HepG2 (cell line): ENCODE measurements around the gene TCAF1. TPM values are rescaled to one million over a fixed set of nuclear protein-coding genes. Genes with fewer than 3 reads are reported as not detected.
A peak's percentile ranks its signal among the peaks of the same experiment; 100 is the strongest.

Source experiments
- CSRNP2 ChIP-seq: sonication (generic); formaldehyde crosslinking; conservative IDR thresholded peaks from 2 replicates; pipeline ENCODE4 v1.8.0; 2022; ENCODE audit warnings: low read depth, missing genetic modification reagents
- EP300 ChIP-seq, 3 experiments: sonication (generic) in 1 of 3; formaldehyde crosslinking in 1 of 3; IDR thresholded peaks; 2 replicates each; pipeline versions ENCODE4 v1.5.1 to v1.6.1; 2011 to 2020; ENCODE audit warnings: low read depth in 2 of 3, low read length in 2 of 3, borderline replicate concordance in 1 of 3, improper control_type of control experiment in 1 of 3, mild to moderate bottlenecking in 1 of 3, missing genetic modification reagents in 1 of 3, moderate library complexity in 1 of 3
- GATAD1 ChIP-seq: IDR thresholded peaks from 2 replicates; pipeline ENCODE4 v1.6.1; 2016; ENCODE audit warnings: missing genetic modification reagents, missing compliant biosample characterization
- JDP2 ChIP-seq: sonication (generic); formaldehyde crosslinking; IDR thresholded peaks from 2 replicates; pipeline ENCODE4 v1.8.1; 2022; ENCODE audit warnings: missing genetic modification reagents, borderline replicate concordance
- KDM5B ChIP-seq: sonication (generic); formaldehyde crosslinking; IDR thresholded peaks from 2 replicates; pipeline ENCODE4 v1.4.0; 2020; ENCODE audit warnings: missing genetic modification reagents, mild to moderate bottlenecking, borderline replicate concordance
- MAZ ChIP-seq, 2 experiments: sonication (generic) in 1 of 2; formaldehyde crosslinking in 1 of 2; IDR thresholded peaks; 2 replicates each; pipeline versions ENCODE4 v1.5.0 to v1.6.1; 2012 to 2020; ENCODE audit warnings: low read depth in 2 of 2, mild to moderate bottlenecking in 2 of 2, borderline replicate concordance in 1 of 2, improper control_type of control experiment in 1 of 2, low read length in 1 of 2, missing genetic modification reagents in 1 of 2, moderate library complexity in 1 of 2
- NCOA1 ChIP-seq: sonication (generic); formaldehyde crosslinking; IDR thresholded peaks from 2 replicates; pipeline ENCODE4 v1.9.0; 2021; ENCODE audit warnings: missing genetic modification reagents
- NFATC3 ChIP-seq: sonication (generic); formaldehyde crosslinking; IDR thresholded peaks from 2 replicates; pipeline ENCODE4 v1.5.1; 2020; ENCODE audit warnings: mild to moderate bottlenecking, missing genetic modification reagents
- PAWR ChIP-seq: sonication (generic); formaldehyde crosslinking; IDR thresholded peaks from 2 replicates; pipeline ENCODE4 v1.4.0; 2020; ENCODE audit warnings: missing genetic modification reagents, mild to moderate bottlenecking, borderline replicate concordance
- RARA ChIP-seq: IDR thresholded peaks from 2 replicates; pipeline ENCODE4 v1.6.1; 2016; ENCODE audit warnings: missing genetic modification reagents, missing compliant biosample characterization
- SIX1 ChIP-seq: sonication (generic); formaldehyde crosslinking; IDR thresholded peaks from 2 replicates; pipeline ENCODE4 v1.4.0; 2020; ENCODE audit warnings: missing genetic modification reagents, borderline replicate concordance
- SMARCC2 ChIP-seq: fragments of 450-650 bp; IDR thresholded peaks from 2 replicates; pipeline ENCODE4 v1.6.1; 2017; ENCODE audit warnings: antibody characterized with exemption, mild to moderate bottlenecking
- TBX3 ChIP-seq: fragments of 450-650 bp; IDR thresholded peaks from 2 replicates; pipeline ENCODE4 v1.6.1; 2017; ENCODE audit warnings: antibody characterized with exemption, mild to moderate bottlenecking, inconsistent platforms, borderline replicate concordance
- TP53 ChIP-seq: sonication (generic); formaldehyde crosslinking; conservative IDR thresholded peaks from 2 replicates; pipeline ENCODE4 v1.4.0; 2020; ENCODE audit warnings: missing genetic modification reagents
- ZNF275 ChIP-seq: sonication (generic); formaldehyde crosslinking; IDR thresholded peaks from 2 replicates; pipeline ENCODE4 v1.8.0; 2022; ENCODE audit warnings: missing genetic modification reagents, mild to moderate bottlenecking, inconsistent platforms, borderline replicate concordance
- ZNF430 ChIP-seq: sonication (generic); formaldehyde crosslinking; IDR thresholded peaks from 2 replicates; pipeline ENCODE4 v1.9.0; 2021; ENCODE audit warnings: mild to moderate bottlenecking, missing genetic modification reagents
- ZNF546 ChIP-seq: sonication (generic); formaldehyde crosslinking; conservative IDR thresholded peaks from 2 replicates; pipeline ENCODE4 v1.8.1; 2023; ENCODE audit warnings: mild to moderate bottlenecking, missing genetic modification reagents
- ZNF547 ChIP-seq: sonication (generic); formaldehyde crosslinking; IDR thresholded peaks from 2 replicates; pipeline ENCODE4 v1.5.1; 2020; ENCODE audit warnings: mild to moderate bottlenecking, missing genetic modification reagents
- ZNF616 ChIP-seq: sonication (generic); formaldehyde crosslinking; IDR thresholded peaks from 2 replicates; pipeline ENCODE4 v1.5.0; 2020; ENCODE audit warnings: low read depth, mild to moderate bottlenecking, missing genetic modification reagents
- ZSCAN29 ChIP-seq: sonication (generic); formaldehyde crosslinking; conservative IDR thresholded peaks from 2 replicates; pipeline ENCODE4 v1.4.0; 2020; ENCODE audit warnings: mild to moderate bottlenecking, missing genetic modification reagents
- polyA plus RNA-seq, 8 experiments: library from polyadenylated mRNA; depleted of rRNA in 3 of 8; stranded (reverse) in 7 of 8; unstranded in 1 of 8; fragments of >200 nt; fragmentation: Illumina TruSeq in 4 of 8; extraction: Trizol in 4 of 8; gene quantifications; 2 replicates each; pipeline versions ENCODE4 v1.2.1 to v1.2.3, GENCODE V29; 2011 to 2016; ENCODE audit warnings: low read depth in 4 of 8, missing spikeins in 1 of 8, mixed read lengths in 1 of 8; ENCODE audit not compliant: insufficient read depth in 1 of 8
- total RNA-seq, 5 experiments: library from RNA; depleted of rRNA; stranded (reverse); fragments of >200 nt; fragmentation: Illumina TruSeq; extraction: Trizol; gene quantifications; 2 replicates each; pipeline ENCODE4 v1.2.3, GENCODE V29; 2016; ENCODE audit warnings: low read depth in 1 of 5
- TF ChIP-seq, protein P1 (sequence below), 2 experiments: fragments of 450-650 bp in 1 of 2; sonication (generic) in 1 of 2; formaldehyde crosslinking; IDR thresholded peaks; 2 replicates each; pipeline versions ENCODE4 v1.5.0 to v1.8.0; 2020 to 2022; ENCODE audit warnings: mild to moderate bottlenecking in 1 of 2, missing genetic modification reagents in 1 of 2
- TF ChIP-seq, protein P2 (sequence below): sonication (generic); formaldehyde crosslinking; conservative IDR thresholded peaks from 2 replicates; pipeline ENCODE4 v1.8.0; 2022; ENCODE audit warnings: missing genetic modification reagents

The TCAF1 gene
- total and polyA plus RNA-seq, 2 of the 13 experiments (the other 11 are each of a cell fraction or from before 2014, with no cell fraction given): 36.2 to 101 TPM

- no peak for TF ChIP-seq ZNF546 (CRISPR knock-in tag)
- TF ChIP-seq NFATC3 (CRISPR knock-in tag): no peak
- TF ChIP-seq RARA (CRISPR knock-in tag): peak; percentile 95
- no peak for TF ChIP-seq ZNF275 (CRISPR knock-in tag)
- TF ChIP-seq NCOA1 (CRISPR knock-in tag): 0 out of 2 replicates have a peak, but pooled peaks have one; percentile 52
- no peak for TF ChIP-seq SMARCC2
- TF ChIP-seq TBX3: peak; percentile 21; the same call in 1 of the 2 replicates
- TF ChIP-seq, protein P1, sequence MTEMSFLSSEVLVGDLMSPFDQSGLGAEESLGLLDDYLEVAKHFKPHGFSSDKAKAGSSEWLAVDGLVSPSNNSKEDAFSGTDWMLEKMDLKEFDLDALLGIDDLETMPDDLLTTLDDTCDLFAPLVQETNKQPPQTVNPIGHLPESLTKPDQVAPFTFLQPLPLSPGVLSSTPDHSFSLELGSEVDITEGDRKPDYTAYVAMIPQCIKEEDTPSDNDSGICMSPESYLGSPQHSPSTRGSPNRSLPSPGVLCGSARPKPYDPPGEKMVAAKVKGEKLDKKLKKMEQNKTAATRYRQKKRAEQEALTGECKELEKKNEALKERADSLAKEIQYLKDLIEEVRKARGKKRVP (CRISPR knock-in tag; IDR thresholded peaks at IDR 0.05): peak in 1 of 2 experiments; percentile 35; a peak in 1 of 4 replicates
- peak; percentile 59; the same call in 1 of the 2 replicates for TF ChIP-seq ZSCAN29 (CRISPR knock-in tag)
- no peak for TF ChIP-seq ZNF547 (CRISPR knock-in tag)
- no peak for TF ChIP-seq ZNF616 (CRISPR knock-in tag)
- TF ChIP-seq, protein P2, sequence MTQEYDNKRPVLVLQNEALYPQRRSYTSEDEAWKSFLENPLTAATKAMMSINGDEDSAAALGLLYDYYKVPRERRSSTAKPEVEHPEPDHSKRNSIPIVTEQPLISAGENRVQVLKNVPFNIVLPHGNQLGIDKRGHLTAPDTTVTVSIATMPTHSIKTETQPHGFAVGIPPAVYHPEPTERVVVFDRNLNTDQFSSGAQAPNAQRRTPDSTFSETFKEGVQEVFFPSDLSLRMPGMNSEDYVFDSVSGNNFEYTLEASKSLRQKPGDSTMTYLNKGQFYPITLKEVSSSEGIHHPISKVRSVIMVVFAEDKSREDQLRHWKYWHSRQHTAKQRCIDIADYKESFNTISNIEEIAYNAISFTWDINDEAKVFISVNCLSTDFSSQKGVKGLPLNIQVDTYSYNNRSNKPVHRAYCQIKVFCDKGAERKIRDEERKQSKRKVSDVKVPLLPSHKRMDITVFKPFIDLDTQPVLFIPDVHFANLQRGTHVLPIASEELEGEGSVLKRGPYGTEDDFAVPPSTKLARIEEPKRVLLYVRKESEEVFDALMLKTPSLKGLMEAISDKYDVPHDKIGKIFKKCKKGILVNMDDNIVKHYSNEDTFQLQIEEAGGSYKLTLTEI (CRISPR knock-in tag): no peak
- peak in 1 of 2 experiments; percentile 90; a peak in 2 of 4 replicates for TF ChIP-seq EP300 (IDR thresholded peaks at IDR 0.05; ENCODE audit: low read depth in 2 of 2, low read length in 2 of 2)
- TF ChIP-seq EP300 (CRISPR knock-in tag; IDR thresholded peaks at IDR 0.05; ENCODE audit: borderline replicate concordance): peak; percentile 86; the same call in 1 of the 2 replicates
- TF ChIP-seq GATAD1 (CRISPR knock-in tag): peak; percentile 52; the same call in 1 of the 2 replicates
- TF ChIP-seq CSRNP2 (CRISPR knock-in tag): no peak
- no peak for TF ChIP-seq KDM5B (CRISPR knock-in tag)
- no peak for TF ChIP-seq ZNF430 (CRISPR knock-in tag)
- TF ChIP-seq PAWR (CRISPR knock-in tag): no peak
- no peak for TF ChIP-seq JDP2 (CRISPR knock-in tag)
- TF ChIP-seq MAZ (IDR thresholded peaks at IDR 0.05; ENCODE audit: borderline replicate concordance, low read depth, low read length): no peak
- TF ChIP-seq MAZ (CRISPR knock-in tag; IDR thresholded peaks at IDR 0.05; ENCODE audit: low read depth): 0 out of 2 replicates have a peak, but pooled peaks have one; percentile 27
- TF ChIP-seq TP53 (CRISPR knock-in tag): no peak
- TF ChIP-seq SIX1: peak; percentile 34; the same call in 1 of the 2 replicates
Measured at GRCh38 chr7:143900230-143900766, 1.7 kb downstream of the TCAF1 start (continued).
